Astrocyte (in vitro differentiated cells and primary cell): ENCODE results near the gene MUC7. TPM values are rescaled to one million over a fixed set of nuclear protein-coding genes. Genes with fewer than 3 reads are reported as not detected.

Source experiments
- DNase-seq: peaks from one replicate; pipeline ENCODE4 v3.0.0-alpha.2; 2010; ENCODE audit warnings: low read depth
- FAIRE-seq: peaks from 2 replicates; lab custom pipeline; 2011; peaks lifted over from hg19 to GRCh38; lab: Jason Lieb, UNC
- H2AFZ ChIP-seq: 2 replicates; pipeline ENCODE4 v1.6.0; 2012; ENCODE audit warnings: low read depth, low read length, inconsistent platforms
- H3K27ac ChIP-seq: 2 replicates; pipeline ENCODE4 v1.5.1; 2011; ENCODE audit warnings: low read depth, low read length, inconsistent platforms
- H3K27me3 ChIP-seq: 2 replicates; pipeline ENCODE4 v1.6.0; 2011; ENCODE audit warnings: low read length, inconsistent platforms; ENCODE audit not compliant: insufficient read depth
- H3K36me3 ChIP-seq: 2 replicates; pipeline ENCODE4 v1.5.1; 2011; ENCODE audit warnings: low read length, inconsistent platforms; ENCODE audit not compliant: insufficient read depth
- H3K4me1 ChIP-seq: 2 replicates; pipeline ENCODE4 v1.5.1; 2011; ENCODE audit warnings: low read length, inconsistent platforms; ENCODE audit not compliant: insufficient read depth
- H3K4me2 ChIP-seq: 2 replicates; pipeline ENCODE4 v1.6.0; 2012; ENCODE audit warnings: low read length, inconsistent platforms
- H3K4me3 ChIP-seq: 2 replicates; pipeline ENCODE4 v1.5.1; 2011; ENCODE audit warnings: low read depth, mild to moderate bottlenecking, low read length, inconsistent platforms; ENCODE audit not compliant: insufficient read depth
- H3K79me2 ChIP-seq: 2 replicates; pipeline ENCODE4 v1.6.0; 2012; ENCODE audit warnings: mild to moderate bottlenecking, low read length, inconsistent platforms; ENCODE audit not compliant: insufficient read depth
- H3K9ac ChIP-seq: 2 replicates; pipeline ENCODE4 v1.6.0; 2012; ENCODE audit warnings: mild to moderate bottlenecking, low read length, inconsistent platforms
- H3K9me3 ChIP-seq: 2 replicates; pipeline ENCODE4 v1.5.1; 2012; ENCODE audit warnings: low read depth, mild to moderate bottlenecking, low read length, inconsistent platforms; ENCODE audit not compliant: insufficient read depth
- H4K20me1 ChIP-seq: 2 replicates; pipeline ENCODE4 v1.6.0; 2012; ENCODE audit warnings: low read length, inconsistent platforms; ENCODE audit not compliant: insufficient read depth
- H3K27ac Mint-ChIP-seq: one replicate; pipeline ENCODE4 v1.8.0; 2021; ENCODE audit warnings: mild to moderate bottlenecking, mixed read lengths; ENCODE audit not compliant: unreplicated experiment
- H3K27me3 Mint-ChIP-seq: one replicate; pipeline ENCODE4 v1.8.0; 2021; ENCODE audit warnings: low read depth, mixed read lengths; ENCODE audit not compliant: unreplicated experiment
- H3K36me3 Mint-ChIP-seq: one replicate; pipeline ENCODE4 v1.8.0; 2021; ENCODE audit warnings: low read depth, mixed read lengths; ENCODE audit not compliant: unreplicated experiment
- H3K4me1 Mint-ChIP-seq: one replicate; pipeline ENCODE4 v1.8.0; 2021; ENCODE audit warnings: low read depth, mixed read lengths; ENCODE audit not compliant: unreplicated experiment
- H3K4me3 Mint-ChIP-seq: one replicate; pipeline ENCODE4 v1.8.0; 2021; ENCODE audit warnings: mild to moderate bottlenecking, moderate library complexity, mixed read lengths; ENCODE audit not compliant: unreplicated experiment
- H3K9me3 Mint-ChIP-seq: one replicate; pipeline ENCODE4 v1.8.0; 2021; ENCODE audit warnings: mild to moderate bottlenecking, mixed read lengths; ENCODE audit not compliant: unreplicated experiment
- EZH2 ChIP-seq: IDR thresholded peaks from 2 replicates; pipeline ENCODE4 v1.6.1; 2012; ENCODE audit warnings: mild to moderate bottlenecking, low read length, inconsistent platforms; ENCODE audit not compliant: insufficient read depth
- total RNA-seq: library from RNA; stranded (reverse); gene quantifications from 2 replicates; pipeline ENCODE4 v1.2.1, GENCODE V29; 2021
- TF ChIP-seq, protein P1 (sequence below): IDR thresholded peaks from 2 replicates; pipeline ENCODE4 v1.5.1; 2011; ENCODE audit warnings: low read depth, mild to moderate bottlenecking, inconsistent platforms, low read length, moderate library complexity; ENCODE audit not compliant: insufficient read depth

MUC7 gene
- total RNA-seq, 1 donor from 2014 or later, result not detected

DNA sequence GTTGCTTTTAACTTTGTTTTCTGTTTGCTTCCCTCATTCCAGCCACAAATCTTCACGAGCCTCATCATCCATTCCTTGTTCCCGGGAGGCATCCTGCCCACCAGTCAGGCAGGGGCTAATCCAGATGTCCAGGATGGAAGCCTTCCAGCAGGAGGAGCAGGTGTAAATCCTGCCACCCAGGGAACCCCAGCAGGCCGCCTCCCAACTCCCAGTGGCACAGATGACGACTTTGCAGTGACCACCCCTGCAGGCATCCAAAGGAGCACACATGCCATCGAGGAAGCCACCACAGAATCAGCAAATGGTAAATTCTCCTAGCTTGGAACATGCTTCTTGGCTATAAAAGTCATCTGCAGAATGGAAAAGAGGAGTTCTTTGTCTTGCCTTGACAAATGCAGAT is 59.0 kb downstream of the MUC7 start:
- DNase-seq, result no peak
- no peak for FAIRE-seq
- Mint-ChIP-seq H3K27me3 (no peaks in the 10 kb centered on the region), H3K4me1 (no peaks in the 10 kb centered on the region), H3K4me3 (no peak overlapping the region), H3K27ac (no peak overlapping the region), H3K9me3 (no peaks in the 10 kb centered on the region), H3K36me3 (no peaks in the 10 kb centered on the region)
- Histone ChIP-seq H4K20me1 (no peaks in the 10 kb centered on the region), H3K79me2 (no peaks in the 10 kb centered on the region), H3K27ac (no peak overlapping the region), H3K9me3 (no peaks in the 10 kb centered on the region), H3K9ac (no peak overlapping the region), H3K36me3 (no peaks in the 10 kb centered on the region), H3K4me3 (no peak overlapping the region), H3K4me2 (no peak overlapping the region), H3K4me1 (no peaks in the 10 kb centered on the region), H3K27me3 (no peaks in the 10 kb centered on the region), H2AFZ (no peak overlapping the region)
- TF ChIP-seq EZH2, result no peak
- TF ChIP-seq, protein P1, sequence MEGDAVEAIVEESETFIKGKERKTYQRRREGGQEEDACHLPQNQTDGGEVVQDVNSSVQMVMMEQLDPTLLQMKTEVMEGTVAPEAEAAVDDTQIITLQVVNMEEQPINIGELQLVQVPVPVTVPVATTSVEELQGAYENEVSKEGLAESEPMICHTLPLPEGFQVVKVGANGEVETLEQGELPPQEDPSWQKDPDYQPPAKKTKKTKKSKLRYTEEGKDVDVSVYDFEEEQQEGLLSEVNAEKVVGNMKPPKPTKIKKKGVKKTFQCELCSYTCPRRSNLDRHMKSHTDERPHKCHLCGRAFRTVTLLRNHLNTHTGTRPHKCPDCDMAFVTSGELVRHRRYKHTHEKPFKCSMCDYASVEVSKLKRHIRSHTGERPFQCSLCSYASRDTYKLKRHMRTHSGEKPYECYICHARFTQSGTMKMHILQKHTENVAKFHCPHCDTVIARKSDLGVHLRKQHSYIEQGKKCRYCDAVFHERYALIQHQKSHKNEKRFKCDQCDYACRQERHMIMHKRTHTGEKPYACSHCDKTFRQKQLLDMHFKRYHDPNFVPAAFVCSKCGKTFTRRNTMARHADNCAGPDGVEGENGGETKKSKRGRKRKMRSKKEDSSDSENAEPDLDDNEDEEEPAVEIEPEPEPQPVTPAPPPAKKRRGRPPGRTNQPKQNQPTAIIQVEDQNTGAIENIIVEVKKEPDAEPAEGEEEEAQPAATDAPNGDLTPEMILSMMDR, result no peak

DNA sequence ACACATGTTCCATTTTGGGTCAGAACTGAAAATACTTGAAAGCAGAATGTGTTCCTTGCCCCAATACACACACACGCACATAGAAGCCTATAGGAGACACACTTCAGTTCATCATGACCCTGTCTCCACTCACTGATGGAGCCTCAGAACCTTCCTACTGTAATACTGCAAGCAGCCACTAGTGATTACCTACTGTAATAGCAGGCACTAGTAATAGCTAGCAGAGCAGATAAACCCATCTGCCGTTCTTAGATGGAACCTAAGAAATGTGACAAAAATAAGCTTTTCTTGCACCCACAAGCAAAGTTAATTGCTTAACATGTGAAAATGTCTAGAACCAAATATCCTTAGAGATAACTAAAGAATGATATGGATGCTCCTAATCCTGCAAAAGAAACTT is 60.0 kb downstream of the MUC7 start:
- H3K27ac Mint-ChIP-seq, result no peak overlapping the region

More for the DNA sequence above, 60.0 kb downstream of the MUC7 start:
- Histone ChIP-seq H3K27me3 (no peaks in the 10 kb centered on the region), H4K20me1 (no peaks in the 10 kb centered on the region), H3K9ac (no peak overlapping the region), H3K36me3 (no peaks in the 10 kb centered on the region), H3K4me1 (no peaks in the 10 kb centered on the region), H3K27ac (no peak overlapping the region), H2AFZ (no peak overlapping the region), H3K9me3 (no peaks in the 10 kb centered on the region), H3K4me2 (no peak overlapping the region), H3K79me2 (no peaks in the 10 kb centered on the region), H3K4me3 (no peak overlapping the region)
- no peaks in the 10 kb centered on the region for H3K36me3 Mint-ChIP-seq
- no peak overlapping the region for H3K4me3 Mint-ChIP-seq
- H3K27me3 Mint-ChIP-seq, result no peaks in the 10 kb centered on the region
- FAIRE-seq (no peak), DNase-seq (no peak)
- TF ChIP-seq, protein P1, result no peak
- TF ChIP-seq EZH2, result no peak
- H3K9me3 Mint-ChIP-seq, result no peaks in the 10 kb centered on the region
- H3K4me1 Mint-ChIP-seq, result no peaks in the 10 kb centered on the region

Other genes starting within 250 kb of the MUC7 start
- not detected in 2 replicates for gene FDCSP, start 246.1 kb upstream of the MUC7 start, total RNA-seq
- not detected in 2 replicates for gene CSN3, start 229.6 kb upstream of the MUC7 start, total RNA-seq
- gene CABS1, start 137.2 kb upstream of the MUC7 start, total RNA-seq, result not detected in 2 replicates
- not detected in 2 replicates for gene SMR3A, start 111.4 kb upstream of the MUC7 start, total RNA-seq
- not detected in 2 replicates for gene SMR3B, start 89.1 kb upstream of the MUC7 start, total RNA-seq
- gene OPRPN, start 74.3 kb upstream of the MUC7 start, total RNA-seq, result not detected in 2 replicates
- gene AMTN, start 46.4 kb downstream of the MUC7 start, total RNA-seq, result not detected in 2 replicates
- gene AMBN, start 120.1 kb downstream of the MUC7 start, total RNA-seq, result not detected in 2 replicates
- gene ENAM, start 156.5 kb downstream of the MUC7 start, total RNA-seq, result 0.11 and 0.38 TPM in 2 replicates
- gene JCHAIN, start 194.3 kb downstream of the MUC7 start, total RNA-seq, result not detected in 2 replicates
- gene UTP3, start 216.3 kb downstream of the MUC7 start, total RNA-seq, result 34.9 and 37.0 TPM in 2 replicates
- gene RUFY3, start 249.8 kb downstream of the MUC7 start, total RNA-seq, result 51.9 and 57.5 TPM in 2 replicates